GM12878 (cell line): Measurements from ENCODE around the gene CBX2. TPM values are rescaled to one million over a fixed set of nuclear protein-coding genes. Genes with fewer than 3 reads are reported as not detected.

Experiments used
- BCL3 ChIP-seq: IDR thresholded peaks from 2 replicates; pipeline ENCODE4 v1.6.1; 2011; ENCODE audit warnings: borderline replicate concordance, low read depth, mild to moderate bottlenecking, moderate library complexity, low read length; ENCODE audit not compliant: insufficient read depth, poor library complexity, severe bottlenecking
- E4F1 ChIP-seq: fragments of 450-650 bp; IDR thresholded peaks from 2 replicates; pipeline ENCODE4 v1.6.1; 2018; ENCODE audit warnings: borderline replicate concordance, mild to moderate bottlenecking; ENCODE audit not compliant: partially characterized antibody
- EGR1 ChIP-seq, 2 experiments: IDR thresholded peaks; 1 replicate in 1 of 2; 2 replicates in 1 of 2; pipeline ENCODE4 v1.6.1; 2011 to 2012; ENCODE audit warnings: low read depth in 2 of 2, low read length in 2 of 2, borderline replicate concordance in 1 of 2, mild to moderate bottlenecking in 1 of 2, moderate library complexity in 1 of 2
- MXI1 ChIP-seq: fragments of 150-350 bp; IDR thresholded peaks from 2 replicates; pipeline ENCODE4 v1.6.1; 2011; ENCODE audit warnings: low read depth, mild to moderate bottlenecking, inconsistent platforms, low read length, improper control_type of control experiment
- RAD21 ChIP-seq: IDR thresholded peaks from 2 replicates; pipeline ENCODE4 v1.6.1; 2011; ENCODE audit warnings: mild to moderate bottlenecking, low read depth, low read length, moderate library complexity; ENCODE audit not compliant: insufficient read depth
- RCOR1 ChIP-seq: conservative IDR thresholded peaks from 2 replicates; pipeline ENCODE4 v1.6.1; 2012; ENCODE audit warnings: low read depth, low read length, improper control_type of control experiment
- STAT3 ChIP-seq: IDR thresholded peaks from 2 replicates; pipeline ENCODE4 v1.6.1; 2011; ENCODE audit warnings: low read depth, low read length, improper control_type of control experiment
- polyA plus RNA-seq, 11 experiments: library from polyadenylated mRNA; depleted of rRNA in 4 of 11; unstranded in 6 of 11; stranded (reverse) in 5 of 11; fragments of >200 nt; fragmentation: Nextera tagmentation in 4 of 11; fragmentation: Illumina TruSeq in 1 of 11; extraction: Ambion mirVana in 4 of 11; extraction: Trizol in 1 of 11; gene quantifications; 1 replicate in 1 of 11; 2 replicates in 10 of 11; pipeline versions ENCODE4 v1.2.1 to v1.2.3, GENCODE V29; 2011 to 2016; ENCODE audit warnings: inconsistent platforms in 2 of 11, missing spikeins in 2 of 11, low read depth in 1 of 11
- total RNA-seq, 4 experiments: library from RNA; depleted of rRNA in 3 of 4; stranded (reverse); fragments of >200 nt in 3 of 4; fragmentation: Illumina TruSeq in 1 of 4; extraction: Trizol in 1 of 4; gene quantifications; 2 replicates each; pipeline versions ENCODE4 v1.2.1 to v1.2.3, GENCODE V29; 2013 to 2021
- TF ChIP-seq, protein P1 (sequence below): IDR thresholded peaks from 2 replicates; pipeline ENCODE4 v1.6.1; 2012; ENCODE audit warnings: improper control_type of control experiment, low read depth, low read length; ENCODE audit not compliant: insufficient replicate concordance
- TF ChIP-seq, protein P2 (sequence below): fragments of 450-650 bp; IDR thresholded peaks from 2 replicates; pipeline ENCODE4 v1.6.1; 2017; ENCODE audit warnings: antibody characterized with exemption, mild to moderate bottlenecking, moderate library complexity
- TF ChIP-seq, protein P3 (sequence below): IDR thresholded peaks from 2 replicates; pipeline ENCODE4 v1.6.1; 2012; ENCODE audit warnings: low read depth, low read length, improper control_type of control experiment

Gene CBX2
- total and polyA plus RNA-seq, 10 of the 15 experiments (the other 5 are each of a cell fraction or from before 2014, with no cell fraction given): 0.35 to 7.5 (median 4.2) TPM

DNA sequence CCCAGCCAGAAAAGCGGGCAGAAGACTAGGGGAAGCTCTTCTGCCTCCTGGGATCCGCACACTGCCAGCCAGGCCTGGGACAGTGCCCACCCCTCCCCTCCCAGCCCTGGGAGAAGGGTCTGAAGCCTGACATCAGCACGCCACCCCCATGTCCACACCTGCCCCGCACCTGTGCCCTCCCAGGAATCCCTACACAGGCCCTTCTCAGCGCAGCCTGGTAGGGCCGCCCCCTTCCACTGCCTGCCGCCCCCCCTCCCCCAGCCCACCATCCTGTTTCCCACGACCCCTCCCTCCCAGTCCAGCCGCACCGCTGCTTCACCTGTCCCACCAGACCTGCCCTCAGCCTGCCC is 36.6 kb upstream of the CBX2 start (continued):
- TF ChIP-seq, protein P1, sequence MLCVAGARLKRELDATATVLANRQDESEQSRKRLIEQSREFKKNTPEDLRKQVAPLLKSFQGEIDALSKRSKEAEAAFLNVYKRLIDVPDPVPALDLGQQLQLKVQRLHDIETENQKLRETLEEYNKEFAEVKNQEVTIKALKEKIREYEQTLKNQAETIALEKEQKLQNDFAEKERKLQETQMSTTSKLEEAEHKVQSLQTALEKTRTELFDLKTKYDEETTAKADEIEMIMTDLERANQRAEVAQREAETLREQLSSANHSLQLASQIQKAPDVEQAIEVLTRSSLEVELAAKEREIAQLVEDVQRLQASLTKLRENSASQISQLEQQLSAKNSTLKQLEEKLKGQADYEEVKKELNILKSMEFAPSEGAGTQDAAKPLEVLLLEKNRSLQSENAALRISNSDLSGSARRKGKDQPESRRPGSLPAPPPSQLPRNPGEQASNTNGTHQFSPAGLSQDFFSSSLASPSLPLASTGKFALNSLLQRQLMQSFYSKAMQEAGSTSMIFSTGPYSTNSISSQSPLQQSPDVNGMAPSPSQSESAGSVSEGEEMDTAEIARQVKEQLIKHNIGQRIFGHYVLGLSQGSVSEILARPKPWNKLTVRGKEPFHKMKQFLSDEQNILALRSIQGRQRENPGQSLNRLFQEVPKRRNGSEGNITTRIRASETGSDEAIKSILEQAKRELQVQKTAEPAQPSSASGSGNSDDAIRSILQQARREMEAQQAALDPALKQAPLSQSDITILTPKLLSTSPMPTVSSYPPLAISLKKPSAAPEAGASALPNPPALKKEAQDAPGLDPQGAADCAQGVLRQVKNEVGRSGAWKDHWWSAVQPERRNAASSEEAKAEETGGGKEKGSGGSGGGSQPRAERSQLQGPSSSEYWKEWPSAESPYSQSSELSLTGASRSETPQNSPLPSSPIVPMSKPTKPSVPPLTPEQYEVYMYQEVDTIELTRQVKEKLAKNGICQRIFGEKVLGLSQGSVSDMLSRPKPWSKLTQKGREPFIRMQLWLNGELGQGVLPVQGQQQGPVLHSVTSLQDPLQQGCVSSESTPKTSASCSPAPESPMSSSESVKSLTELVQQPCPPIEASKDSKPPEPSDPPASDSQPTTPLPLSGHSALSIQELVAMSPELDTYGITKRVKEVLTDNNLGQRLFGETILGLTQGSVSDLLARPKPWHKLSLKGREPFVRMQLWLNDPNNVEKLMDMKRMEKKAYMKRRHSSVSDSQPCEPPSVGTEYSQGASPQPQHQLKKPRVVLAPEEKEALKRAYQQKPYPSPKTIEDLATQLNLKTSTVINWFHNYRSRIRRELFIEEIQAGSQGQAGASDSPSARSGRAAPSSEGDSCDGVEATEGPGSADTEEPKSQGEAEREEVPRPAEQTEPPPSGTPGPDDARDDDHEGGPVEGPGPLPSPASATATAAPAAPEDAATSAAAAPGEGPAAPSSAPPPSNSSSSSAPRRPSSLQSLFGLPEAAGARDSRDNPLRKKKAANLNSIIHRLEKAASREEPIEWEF: no peak
- TF ChIP-seq STAT3: no peak
- TF ChIP-seq RCOR1: no peak
- TF ChIP-seq BCL3: no peak
- TF ChIP-seq, protein P2, sequence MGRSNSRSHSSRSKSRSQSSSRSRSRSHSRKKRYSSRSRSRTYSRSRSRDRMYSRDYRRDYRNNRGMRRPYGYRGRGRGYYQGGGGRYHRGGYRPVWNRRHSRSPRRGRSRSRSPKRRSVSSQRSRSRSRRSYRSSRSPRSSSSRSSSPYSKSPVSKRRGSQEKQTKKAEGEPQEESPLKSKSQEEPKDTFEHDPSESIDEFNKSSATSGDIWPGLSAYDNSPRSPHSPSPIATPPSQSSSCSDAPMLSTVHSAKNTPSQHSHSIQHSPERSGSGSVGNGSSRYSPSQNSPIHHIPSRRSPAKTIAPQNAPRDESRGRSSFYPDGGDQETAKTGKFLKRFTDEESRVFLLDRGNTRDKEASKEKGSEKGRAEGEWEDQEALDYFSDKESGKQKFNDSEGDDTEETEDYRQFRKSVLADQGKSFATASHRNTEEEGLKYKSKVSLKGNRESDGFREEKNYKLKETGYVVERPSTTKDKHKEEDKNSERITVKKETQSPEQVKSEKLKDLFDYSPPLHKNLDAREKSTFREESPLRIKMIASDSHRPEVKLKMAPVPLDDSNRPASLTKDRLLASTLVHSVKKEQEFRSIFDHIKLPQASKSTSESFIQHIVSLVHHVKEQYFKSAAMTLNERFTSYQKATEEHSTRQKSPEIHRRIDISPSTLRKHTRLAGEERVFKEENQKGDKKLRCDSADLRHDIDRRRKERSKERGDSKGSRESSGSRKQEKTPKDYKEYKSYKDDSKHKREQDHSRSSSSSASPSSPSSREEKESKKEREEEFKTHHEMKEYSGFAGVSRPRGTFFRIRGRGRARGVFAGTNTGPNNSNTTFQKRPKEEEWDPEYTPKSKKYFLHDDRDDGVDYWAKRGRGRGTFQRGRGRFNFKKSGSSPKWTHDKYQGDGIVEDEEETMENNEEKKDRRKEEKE: no peak
- no peak for TF ChIP-seq RAD21
- TF ChIP-seq EGR1 (IDR thresholded peaks at IDR 0.05; ENCODE audit: borderline replicate concordance in 1 of 2, low read depth in 2 of 2, low read length in 2 of 2): no peak
- no peak for TF ChIP-seq E4F1
- TF ChIP-seq MXI1: no peak
- TF ChIP-seq, protein P3, sequence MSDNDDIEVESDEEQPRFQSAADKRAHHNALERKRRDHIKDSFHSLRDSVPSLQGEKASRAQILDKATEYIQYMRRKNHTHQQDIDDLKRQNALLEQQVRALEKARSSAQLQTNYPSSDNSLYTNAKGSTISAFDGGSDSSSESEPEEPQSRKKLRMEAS: no peak
